Measurements from ENCODE around the gene DOCK6.
"Not testable (repeated sequence)": the region's sequence is repeated elsewhere in the genome, so short reads cannot be mapped to it uniquely, and the experiment has no call there.

Gene DOCK6

DNA sequence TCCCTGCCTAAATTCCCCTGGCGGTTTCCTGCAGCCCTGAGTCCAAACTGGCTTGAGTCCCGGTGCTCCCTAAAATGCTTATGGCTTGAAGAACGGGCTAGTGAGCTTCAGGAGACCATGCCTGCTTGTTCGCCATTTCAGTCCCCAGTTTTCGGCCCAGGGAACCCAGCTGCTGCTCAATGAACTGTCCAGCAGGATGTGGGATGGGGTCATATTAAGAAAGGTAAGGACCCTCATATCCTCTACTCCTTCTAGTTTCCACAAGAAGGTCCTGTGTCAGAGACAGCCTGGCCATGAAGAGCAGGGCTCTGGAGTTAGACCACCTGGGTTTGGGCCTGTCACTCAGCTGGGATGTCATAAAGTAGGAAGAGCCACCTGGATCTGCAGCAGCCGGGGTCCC is 89.7 kb downstream of the DOCK6 start:
- DNase-seq (ENCODE audit: low read depth, low spot score): no peak

DNA sequence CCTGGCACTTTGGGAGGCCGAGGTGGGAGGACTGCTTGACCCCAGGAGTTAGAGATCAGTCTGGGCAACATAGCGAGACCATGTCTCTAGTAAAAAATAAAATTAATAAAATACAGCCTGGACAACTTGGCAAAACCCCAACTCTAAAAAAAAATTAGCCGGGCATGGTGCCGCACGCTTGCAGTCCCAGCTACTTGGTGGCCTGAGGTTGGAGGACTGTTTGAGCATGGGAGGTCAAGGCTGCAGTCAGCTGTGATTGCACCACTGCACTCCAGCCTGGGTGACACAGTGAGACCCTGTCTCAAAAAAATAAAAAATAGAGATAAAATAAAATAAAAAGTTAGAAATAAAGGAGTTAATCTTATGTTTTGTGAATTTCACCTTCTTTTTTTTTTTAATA is 91.2 kb downstream of the DOCK6 start:
- DNase-seq (ENCODE audit: low read depth, low spot score): no peak

DNA sequence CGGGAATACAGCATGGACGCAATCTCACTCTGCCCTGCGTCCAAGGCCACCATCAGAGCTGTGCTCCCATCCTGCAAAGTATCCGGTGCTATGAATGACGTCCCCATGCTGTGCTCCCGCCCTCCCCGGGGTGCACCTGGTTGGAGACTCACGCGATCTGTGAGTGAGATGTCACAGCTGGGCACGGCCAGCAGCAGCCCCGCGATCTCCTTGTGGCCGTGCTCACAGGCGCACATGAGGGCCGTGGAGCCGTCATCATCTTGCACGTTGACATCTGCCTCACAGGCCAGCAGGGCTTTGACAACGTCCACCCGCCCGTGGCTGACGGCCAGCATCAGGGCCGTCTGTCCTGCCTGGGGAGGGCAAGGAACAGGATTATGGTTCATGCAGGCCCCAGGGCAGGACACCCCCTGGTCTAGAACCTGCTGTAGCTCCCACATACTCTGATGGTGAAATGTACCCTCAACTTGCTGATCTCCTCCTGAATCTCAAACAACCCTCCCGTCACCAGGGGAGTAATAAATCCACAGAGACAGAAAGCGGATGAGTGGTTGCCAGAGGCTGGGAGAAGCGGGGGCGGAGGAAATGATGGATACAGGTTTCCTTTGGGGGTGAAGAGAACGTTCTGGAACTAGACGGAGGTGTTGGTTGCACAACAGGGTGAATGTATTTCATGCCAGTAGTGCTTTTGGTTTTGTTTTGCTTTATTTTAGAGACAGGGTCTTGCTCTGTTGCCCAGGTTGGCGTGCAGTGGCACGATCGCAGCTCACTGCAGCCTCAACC is 92.2 kb downstream of the DOCK6 start:
- DNase-seq (ENCODE audit: low read depth, low spot score): no peak

DNA sequence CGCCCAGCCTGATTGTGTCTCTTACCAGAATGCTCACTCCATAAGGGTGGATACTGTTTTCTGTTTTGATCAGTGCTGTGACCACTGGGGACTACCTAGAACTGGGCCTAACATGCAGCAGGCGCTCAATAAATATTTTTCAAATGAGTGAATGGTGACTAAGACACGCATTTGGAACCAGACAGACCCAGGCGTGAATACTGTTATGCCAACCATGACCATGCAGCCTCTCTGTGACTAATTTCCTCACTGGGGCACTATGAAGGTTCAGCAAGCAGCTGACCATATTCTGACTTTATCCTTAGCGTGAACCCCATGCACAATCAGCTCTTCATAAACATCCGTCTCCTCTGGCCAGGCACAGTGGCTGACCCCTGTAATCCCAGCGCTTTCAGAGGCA is 93.8 kb downstream of the DOCK6 start:
- peak; percentile 87 for DNase-seq (ENCODE audit: low read depth, low spot score)

DNA sequence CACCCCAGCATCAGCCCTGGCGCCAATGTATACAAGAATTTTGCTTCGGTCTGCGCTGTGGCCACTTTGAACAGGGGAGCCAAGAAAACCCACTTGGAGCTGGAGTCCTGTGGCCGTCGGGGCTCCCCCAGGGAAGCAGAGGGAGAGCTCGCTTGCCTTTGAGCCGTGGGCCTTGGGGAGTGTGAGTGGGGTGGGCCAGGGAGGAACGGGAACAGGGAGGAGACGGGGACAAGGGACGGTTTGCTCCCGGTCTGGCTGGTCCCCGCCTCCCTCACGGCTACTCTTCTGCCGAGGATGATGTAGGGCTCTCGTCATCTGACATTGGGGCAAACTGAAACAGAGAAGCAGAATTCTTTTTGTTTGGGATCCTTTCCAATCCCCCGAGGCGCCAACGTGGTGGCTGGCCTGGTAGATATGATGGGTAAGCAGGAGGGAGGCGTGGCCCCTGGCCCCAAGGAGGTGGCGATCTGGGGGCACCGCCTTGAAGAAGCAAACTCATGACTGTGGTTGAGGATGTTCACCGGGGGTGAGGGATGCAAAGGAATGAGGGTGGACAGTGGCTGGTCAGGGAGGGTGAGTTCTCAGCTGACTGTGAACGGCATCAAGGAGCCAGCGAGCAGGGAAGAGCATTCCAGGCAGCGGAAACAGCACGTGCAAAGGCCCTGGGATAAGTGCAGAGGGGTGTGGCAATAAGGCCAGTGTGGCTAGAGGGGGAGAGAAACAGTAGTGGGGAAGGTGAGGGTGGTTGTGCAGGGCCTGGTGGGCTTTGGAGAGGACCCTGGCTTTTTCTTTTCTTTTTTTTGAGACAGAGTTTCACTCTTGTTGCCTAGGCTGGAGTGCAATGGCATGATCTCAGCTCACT is 95.8 kb downstream of the DOCK6 start:
- DNase-seq (ENCODE audit: low read depth, low spot score): no peak

DNA sequence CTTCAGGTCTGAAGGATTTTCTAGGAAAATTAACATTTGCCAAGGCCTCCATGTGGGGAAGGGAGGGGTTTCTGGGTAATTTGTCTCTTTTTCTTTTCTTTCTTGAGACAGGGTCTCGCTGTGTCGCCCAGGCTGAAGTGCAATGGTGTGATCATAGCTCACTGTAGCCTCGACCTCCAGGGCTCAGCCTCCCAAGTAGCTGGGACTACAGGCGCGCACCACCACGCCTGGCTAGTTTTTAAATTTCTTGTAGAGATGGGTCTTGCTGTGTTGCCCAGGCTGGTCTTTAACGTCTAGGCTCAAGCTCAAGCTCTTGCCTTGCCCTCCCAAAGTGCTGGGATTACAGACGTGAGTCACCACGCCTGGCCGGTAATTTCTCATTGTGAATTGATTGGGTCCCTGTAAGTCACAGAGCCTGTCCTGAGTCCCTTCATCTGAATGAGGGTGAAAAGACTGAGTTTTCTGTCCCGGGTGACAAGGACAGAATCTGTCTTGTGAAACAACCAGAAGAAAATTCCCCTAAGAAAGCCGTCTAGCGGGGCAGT is 96.8 kb downstream of the DOCK6 start:
- no peak for DNase-seq (ENCODE audit: low read depth, low spot score)

DNA sequence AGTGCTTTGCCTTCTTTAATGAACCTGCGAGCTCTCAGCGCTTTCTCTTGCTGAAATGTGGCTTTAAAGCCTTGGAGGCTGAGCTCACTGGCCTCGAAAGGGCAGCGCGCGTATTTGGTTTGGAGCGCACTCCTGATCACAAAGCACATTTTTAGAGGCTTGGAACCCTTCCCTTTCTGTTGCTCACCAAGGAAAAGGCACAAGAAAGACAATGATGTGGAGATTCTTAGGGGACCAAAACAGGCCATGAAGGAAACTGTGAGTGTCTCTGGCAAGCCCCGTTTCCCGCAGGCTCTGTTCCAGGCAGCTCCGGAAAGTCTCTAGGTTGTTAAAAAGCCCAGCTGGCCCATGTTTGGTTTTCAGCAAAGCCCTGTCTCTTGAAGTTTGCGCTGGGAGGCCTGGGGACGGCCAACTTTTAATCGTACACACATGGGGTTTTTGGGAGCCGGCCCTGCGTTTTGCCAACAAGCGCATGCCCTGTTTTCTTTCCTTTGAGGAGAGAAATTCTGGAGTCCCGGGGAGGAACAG is 97.4 kb downstream of the DOCK6 start:
- peak; percentile 94 for DNase-seq (ENCODE audit: low read depth, low spot score)

DNA sequence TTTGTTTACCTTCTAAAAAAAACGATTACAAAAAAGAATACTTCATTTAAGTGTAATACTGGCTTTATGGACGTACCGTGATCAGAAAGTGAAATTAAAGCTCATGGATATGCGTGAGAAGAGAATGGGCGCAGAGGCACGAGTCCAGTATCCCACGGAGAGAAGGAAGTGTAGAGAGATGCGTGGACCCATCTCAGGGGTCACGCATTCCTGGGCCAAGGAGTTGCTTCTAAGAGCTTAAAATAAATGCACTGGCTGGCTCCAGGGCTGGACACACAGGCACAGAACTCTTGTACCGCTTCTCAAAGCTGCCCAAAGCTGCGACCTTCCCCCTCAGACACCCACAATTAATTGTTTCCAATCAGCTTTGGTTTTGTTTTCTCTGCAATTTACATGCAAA is 98.0 kb downstream of the DOCK6 start:
- DNase-seq (ENCODE audit: low read depth, low spot score): no peak

DNA sequence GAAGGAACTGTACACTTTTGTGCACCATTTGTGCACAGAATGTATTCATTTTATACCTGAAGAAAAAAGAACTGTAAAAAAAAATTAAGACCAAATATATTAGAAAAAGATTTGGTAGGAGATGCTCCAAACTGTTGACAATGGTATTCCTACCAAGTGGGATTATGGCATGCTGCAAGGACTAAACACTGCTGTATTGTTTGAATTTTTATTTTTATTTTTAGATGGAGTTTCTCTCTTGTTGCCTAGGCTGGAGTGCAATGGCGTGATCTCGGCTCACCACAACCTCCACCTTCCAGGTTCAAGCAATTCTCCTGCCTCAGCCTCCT is 101.9 kb downstream of the DOCK6 start:
- not testable (repeated sequence) for DNase-seq (ENCODE audit: low read depth, low spot score)

DNA sequence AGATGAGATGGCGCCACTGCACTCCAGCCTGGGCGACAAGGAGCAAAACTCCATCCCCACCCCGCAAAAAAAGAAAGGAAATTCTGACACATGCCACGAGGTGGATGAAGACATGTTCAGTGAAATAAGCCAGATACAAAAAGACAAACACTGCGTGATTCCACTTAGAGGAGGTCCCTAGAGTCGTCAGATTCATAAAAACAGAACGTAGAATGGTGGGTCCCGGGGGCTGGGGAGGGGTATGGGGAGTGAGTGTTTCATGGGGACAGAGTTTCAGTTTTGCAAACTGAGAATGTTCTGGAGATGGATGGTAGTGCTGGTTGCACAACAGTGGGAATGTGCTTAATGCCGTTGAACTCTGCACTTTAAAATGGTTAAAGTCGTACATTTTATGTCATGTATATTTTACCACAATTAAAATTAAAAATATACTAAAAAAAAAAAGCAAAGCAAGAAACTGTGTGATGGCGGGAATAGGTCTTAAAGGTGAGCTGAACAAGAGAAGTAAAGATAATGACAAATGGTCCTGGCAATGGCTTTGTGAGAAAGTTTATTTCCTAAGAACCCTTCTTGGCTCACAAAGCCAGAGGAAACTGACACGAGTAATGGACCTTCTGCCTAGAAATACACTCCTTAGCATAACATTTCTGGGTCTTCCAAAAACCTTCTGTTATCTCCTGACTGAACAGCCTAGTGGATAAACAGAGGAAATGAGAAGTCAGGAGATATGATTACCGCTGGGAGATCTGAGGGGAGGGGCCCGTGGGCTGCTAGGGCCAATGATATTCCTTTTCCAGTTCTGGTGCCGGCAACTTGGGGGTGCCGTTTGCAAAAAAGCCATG is 102.5 kb downstream of the DOCK6 start:
- no peak for DNase-seq (ENCODE audit: low read depth, low spot score)

DNA sequence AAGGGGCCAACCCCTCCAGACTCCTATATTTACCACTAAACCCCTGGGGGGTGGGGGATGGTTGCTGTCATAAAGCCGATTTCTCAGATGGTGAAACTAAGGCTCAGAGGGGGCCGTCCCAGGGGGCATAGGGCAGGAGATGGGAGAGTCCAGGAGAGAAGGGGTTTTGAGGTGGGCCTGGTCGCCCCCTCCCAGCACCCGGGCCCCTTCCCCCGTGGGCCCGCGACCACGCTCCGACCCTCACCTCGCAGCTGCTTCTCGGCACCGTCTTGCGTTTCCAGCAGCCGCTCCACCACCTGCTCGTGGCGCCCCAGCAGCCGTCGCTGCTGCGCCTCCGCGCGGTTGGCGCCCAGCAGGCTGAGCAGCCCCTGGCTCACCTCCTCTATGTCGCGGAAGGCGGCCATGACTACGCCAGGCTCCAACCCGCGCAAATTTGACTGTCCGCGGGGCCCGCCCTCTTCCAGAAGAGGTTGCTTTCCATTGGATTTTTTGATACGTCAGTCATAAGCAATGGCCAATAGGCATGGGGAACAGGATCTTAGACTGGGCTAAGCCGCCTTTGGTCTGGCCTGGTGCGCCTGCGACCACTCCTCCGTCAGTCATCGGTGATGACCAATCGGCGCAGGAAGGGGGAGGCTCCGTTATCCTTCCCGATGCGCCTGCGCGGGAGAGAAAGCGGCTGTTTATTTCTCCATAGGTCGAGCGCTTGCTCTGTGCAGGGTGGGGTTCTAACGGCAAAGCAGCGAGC is 106.8 kb downstream of the DOCK6 start, which contains the start of gene SPC24:
Gene SPC24, minus strand, starts transcription at position 410 of the 748 bp plus-strand sequence. Its CDS starts 6 bp downstream, at position 404.
- DNase-seq (ENCODE audit: low read depth, low spot score): peak; percentile 99

DNA sequence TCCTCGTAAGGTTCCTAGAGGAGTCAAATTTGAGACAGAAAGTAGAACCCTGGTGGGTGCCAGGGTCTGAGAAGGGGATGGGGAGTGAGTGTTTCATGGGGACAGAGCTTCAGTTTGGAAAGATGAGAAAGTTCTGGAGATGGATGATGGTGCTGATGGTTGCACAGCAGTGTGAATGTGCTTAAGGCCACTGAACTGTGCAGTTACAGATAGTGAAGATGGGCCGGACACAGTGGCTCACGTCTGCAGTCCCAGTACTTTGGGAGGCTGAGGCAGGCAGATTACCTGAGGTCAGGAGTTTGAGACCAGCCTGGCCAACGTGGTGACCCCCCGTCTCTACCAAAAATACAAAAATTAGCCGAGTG is 107.7 kb downstream of the DOCK6 start:
- no peak for DNase-seq (ENCODE audit: low read depth, low spot score)

DNA sequence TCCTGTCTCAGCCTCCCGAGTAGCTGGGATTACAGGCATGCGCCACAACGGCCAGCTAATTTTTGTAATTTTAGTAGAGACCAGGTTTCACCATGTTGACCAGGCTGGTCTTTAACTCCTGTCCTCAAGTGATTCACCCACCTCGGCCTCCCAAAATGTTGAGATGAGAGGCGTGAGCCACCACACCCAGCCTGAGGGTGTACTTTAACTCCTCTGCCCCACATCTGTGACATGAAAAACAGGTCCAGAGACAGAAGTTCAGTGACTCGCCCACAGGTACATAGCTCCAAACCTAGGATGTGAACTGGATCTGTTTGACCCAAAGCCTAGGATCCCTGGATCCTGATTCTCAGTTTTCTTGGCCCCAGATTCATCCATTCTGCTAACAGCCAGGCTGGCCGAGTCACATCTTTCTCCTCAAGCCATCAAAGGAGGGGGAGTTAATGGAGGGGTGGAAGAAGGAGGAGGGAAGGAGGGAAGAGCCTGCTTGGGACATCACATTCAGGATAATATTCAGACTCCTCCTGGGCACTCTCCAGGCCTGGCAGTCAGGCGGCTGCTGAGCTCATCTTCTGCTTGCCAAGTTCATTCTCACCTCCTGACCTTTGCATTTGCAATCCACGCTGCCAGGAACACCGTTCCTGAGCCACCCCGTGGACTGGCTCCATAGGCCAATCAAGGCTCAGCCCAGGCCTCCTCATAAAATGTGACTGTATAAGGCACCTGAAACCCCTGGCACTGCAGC is 109.8 kb downstream of the DOCK6 start:
- DNase-seq (ENCODE audit: low read depth, low spot score): peak; percentile 72

DNA sequence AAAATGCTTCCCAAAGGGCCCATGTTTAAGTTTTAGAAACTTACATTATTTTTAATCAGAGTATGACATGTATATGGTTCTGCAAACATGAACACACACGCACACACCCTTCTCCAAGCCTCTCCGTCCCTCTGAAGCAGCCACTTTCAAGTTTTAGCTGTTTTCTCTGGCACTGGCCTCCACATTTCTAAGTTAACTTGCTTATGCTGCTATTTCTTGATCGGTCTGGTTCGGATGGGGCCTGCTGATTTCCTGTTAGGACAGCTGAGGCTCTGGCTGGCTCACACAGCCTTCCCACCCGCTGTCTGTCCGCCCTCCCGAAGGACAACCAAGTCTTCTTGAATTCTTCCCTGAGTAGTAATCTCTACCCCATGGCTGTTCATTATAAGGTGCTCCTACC is 111.1 kb downstream of the DOCK6 start:
- no peak for DNase-seq (ENCODE audit: low read depth, low spot score)
